Islet precursor cell (in vitro differentiated cells): ENCODE results near the gene MLH3.
A peak's percentile ranks its signal among the peaks of the same experiment; 100 is the strongest.

Source experiments
- DNase-seq: peaks from one replicate; pipeline ENCODE4 v3.0.0-alpha.2; 2018

Gene MLH3

DNA sequence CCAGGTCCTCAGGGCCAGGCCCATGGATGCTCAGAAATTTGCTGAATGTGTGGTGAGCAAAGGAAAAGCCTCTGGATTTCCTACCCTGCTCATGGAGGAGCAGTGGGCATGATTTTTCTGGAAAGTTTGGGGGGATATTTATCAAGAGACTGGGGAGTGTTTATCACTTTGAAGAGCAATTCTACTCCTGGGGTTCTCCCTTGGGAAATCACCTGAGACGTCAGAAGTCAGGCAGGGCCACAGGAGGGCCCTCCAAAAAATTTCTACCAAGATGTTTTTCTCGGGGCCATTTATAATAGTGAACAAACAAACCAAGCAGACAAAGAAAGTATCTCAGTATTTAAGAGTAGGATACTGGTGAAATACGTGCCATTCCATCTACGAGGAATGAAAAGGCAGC lies 68.6 kb downstream of the MLH3 start:
- DNase-seq, result peak; percentile 11

DNA sequence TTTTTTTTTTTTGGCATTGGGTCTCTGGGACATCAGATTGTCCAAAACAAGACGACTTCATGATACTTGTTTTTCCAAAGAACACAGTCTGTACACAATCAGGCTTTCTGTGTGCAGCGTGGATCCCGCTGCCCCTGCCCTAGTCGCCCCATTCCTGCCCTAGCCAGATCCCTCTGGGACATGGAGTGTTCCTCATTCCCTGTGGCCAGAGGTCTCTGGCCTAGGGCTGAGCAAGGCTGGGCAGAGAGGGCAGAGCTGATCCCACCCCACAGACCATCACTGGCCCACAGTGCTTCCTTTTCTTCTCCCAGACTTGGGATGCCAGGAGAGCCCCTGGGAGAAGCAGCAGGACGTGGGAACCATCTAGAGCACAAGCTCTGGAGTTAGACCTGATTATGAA lies 69.4 kb downstream of the MLH3 start:
- DNase-seq, result no peak

- DNase-seq, result no peak
Measured at GRCh38 chr14:74981462-74981782, 69.8 kb downstream of the MLH3 start.

- DNase-seq, result peak; percentile 82
Measured at GRCh38 chr14:74980731-74981461, 70.4 kb downstream of the MLH3 start.

DNA sequence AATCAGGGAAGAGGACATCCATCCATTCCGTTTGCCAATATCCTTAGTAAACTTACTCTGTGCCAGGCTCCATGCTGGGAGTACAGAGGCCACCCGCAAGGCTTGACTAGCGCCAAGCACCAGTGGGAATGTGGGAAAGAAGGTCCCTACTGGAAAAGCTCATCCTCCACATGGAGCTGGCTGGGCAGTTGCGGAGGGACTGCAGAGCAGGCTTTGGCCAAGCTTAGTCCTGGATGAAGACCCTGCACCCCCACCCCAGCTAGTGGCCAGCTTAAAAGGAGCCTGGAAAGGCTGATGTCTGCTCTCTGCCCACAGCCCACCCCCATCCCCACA lies 70.9 kb downstream of the MLH3 start:
- DNase-seq, result no peak

GRCh38 chr14:74979442-74980397 lies 71.5 kb downstream of the MLH3 start:
- DNase-seq, result peak; percentile 83

GRCh38 chr14:74979029-74979428 lies 72.2 kb downstream of the MLH3 start:
- DNase-seq, result no peak

- DNase-seq, result peak; percentile 83
Measured at GRCh38 chr14:74978416-74978947, 72.8 kb downstream of the MLH3 start.

GRCh38 chr14:74977901-74978385 lies 73.3 kb downstream of the MLH3 start:
- DNase-seq, result peak; percentile 54

DNA sequence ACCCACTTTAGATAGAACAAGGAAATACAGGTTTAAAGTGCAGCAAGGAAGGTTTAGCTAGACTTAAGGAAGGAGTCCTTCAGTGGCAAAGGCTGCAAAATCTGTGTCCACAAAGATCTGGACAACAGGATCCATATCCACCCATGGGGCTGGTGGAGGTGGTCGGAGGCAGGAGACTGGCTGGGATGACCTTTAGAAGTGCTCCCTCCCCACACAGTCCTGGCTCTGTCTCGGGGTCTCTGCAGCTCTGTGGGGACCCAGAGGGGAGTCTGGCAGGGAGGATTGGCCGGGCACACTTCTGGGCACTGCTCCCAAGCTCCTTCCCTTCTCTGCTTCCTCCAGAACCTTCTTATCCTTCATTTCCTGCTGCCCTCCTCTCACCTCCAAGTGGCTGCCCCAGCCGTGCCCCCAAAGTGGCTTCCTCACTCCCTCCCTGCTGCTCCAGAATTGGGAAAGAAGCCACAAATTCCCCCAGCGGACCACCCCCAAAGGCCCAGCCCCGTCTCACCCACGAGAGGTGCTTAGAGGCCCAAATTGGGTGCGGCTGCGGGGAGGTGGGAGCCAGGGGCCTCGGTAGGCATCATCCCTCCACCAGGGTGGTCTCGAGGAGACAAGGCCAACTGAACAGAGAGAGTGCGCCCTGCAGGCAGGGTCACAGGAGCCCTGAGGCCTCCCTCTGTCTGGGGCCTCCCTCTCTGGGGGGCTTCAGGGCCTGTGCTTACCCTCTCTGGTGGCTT lies 73.9 kb downstream of the MLH3 start:
- DNase-seq, result peak; percentile 45

GRCh38 chr14:74976264-74977113 lies 74.8 kb downstream of the MLH3 start:
- DNase-seq, result peak; percentile 46

GRCh38 chr14:74975059-74975810 lies 76.0 kb downstream of the MLH3 start:
- peak; percentile 47 for DNase-seq

DNA sequence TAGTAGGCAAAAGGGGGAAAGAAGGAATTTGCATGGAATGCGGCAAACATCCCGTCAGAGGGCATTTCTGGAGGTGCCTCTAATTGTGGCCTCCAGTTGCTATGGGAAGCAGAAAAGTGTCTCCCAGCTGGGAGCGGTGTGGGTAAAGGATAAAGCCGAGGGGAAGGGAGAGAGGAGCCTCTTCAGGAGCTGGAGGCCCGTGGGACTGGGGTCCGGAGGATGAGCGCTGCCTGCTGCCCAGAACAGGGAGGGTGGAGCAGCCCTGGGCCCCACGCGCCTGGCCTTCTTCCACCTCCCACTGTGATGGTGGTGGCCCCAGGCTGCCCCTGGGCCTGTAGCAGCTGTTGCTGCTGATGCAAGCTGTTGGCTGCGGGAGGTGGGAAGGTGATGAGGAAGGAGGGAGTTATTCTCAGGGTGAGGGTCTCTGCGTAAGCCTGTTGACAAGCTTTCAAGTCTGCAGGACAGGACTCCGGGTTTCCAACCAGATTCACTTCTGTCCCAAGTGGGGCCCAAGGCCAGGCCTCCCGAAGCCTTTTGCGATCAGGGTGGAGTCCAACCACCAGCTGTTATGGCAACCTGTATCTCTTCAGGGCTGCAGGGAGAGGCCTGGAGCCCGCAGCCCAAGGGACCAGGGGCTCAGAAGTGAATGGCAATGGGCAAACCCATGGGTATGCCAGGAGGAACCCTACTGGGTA lies 76.8 kb downstream of the MLH3 start:
- peak; percentile 83 for DNase-seq

- DNase-seq, result no peak
Measured at GRCh38 chr14:74973905-74974363, 77.3 kb downstream of the MLH3 start.

GRCh38 chr14:74973003-74973653 lies 78.1 kb downstream of the MLH3 start:
- DNase-seq, result peak; percentile 67

DNA sequence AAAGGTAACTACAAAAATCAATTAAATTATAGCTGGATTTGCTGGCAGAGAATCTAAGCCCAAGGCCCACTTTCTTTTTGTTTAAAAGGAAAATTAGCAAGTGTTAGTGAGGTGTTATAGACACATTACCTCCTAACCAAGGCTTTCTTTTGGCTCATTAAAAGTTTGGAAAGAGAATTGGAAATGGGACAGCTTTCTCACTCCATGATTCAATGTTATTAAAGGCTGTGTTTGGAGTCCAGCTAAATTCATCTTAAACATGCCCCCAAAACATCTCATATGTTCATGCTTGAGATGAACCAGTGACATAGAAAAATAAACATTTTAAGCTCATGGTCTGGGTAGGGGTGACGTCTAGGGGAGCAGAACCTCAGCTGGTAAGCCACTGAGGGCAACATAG lies 82.5 kb downstream of the MLH3 start:
- DNase-seq, result no peak

GRCh38 chr14:74965486-74966153 lies 85.6 kb downstream of the MLH3 start:
- DNase-seq, result no peak

GRCh38 chr14:74964787-74965485 lies 86.3 kb downstream of the MLH3 start:
- DNase-seq, result no peak
